Activated effector memory CD4-positive, alpha-beta T cell treated with Interleukin-2 at 50 U/mL for 16 hours (primary cell): Measurements from ENCODE around the gene INSR.
"Not testable (repeated sequence)": the region's sequence is repeated elsewhere in the genome, so short reads cannot be mapped to it uniquely, and the experiment has no call there.

Experiments used
- DNase-seq: peaks from one replicate; pipeline ENCODE4 v3.0.0-alpha.2; 2020

INSR gene

GRCh38 chr19:7188698-7189629 lies 105.2 kb downstream of the INSR start:
- DNase-seq, result no peak

GRCh38 chr19:7187605-7188339 lies 106.4 kb downstream of the INSR start:
- no peak for DNase-seq

- DNase-seq, result no peak
These were observed 111.7 kb downstream of the INSR start for GRCh38 chr19:7182489-7182888.

- no peak for DNase-seq
These were observed 114.3 kb downstream of the INSR start for GRCh38 chr19:7179917-7180306.

- no peak for DNase-seq
These were observed 116.3 kb downstream of the INSR start for GRCh38 chr19:7177926-7178325.

GRCh38 chr19:7176792-7177191 lies 117.4 kb downstream of the INSR start:
- DNase-seq, result no peak

GRCh38 chr19:7172794-7173193 lies 121.4 kb downstream of the INSR start:
- no peak for DNase-seq

GRCh38 chr19:7170983-7171382 lies 123.2 kb downstream of the INSR start:
- DNase-seq, result no peak

GRCh38 chr19:7168941-7169340 lies 125.3 kb downstream of the INSR start:
- no peak for DNase-seq

- no peak for DNase-seq
These were observed 132.9 kb downstream of the INSR start for GRCh38 chr19:7161292-7161691.

- no peak for DNase-seq
These were observed 134.9 kb downstream of the INSR start for GRCh38 chr19:7159105-7159933.

- no peak for DNase-seq
These were observed 141.2 kb downstream of the INSR start for GRCh38 chr19:7153022-7153421.

- no peak for DNase-seq
These were observed 141.6 kb downstream of the INSR start for GRCh38 chr19:7152568-7152967.

GRCh38 chr19:7149956-7150705 lies 144.1 kb downstream of the INSR start:
- DNase-seq, result no peak

- not testable (repeated sequence) for DNase-seq
These were observed 147.0 kb downstream of the INSR start for GRCh38 chr19:7147119-7147675.

GRCh38 chr19:7146086-7146485 lies 148.1 kb downstream of the INSR start:
- not testable (repeated sequence) for DNase-seq

- no peak for DNase-seq
These were observed 148.7 kb downstream of the INSR start for GRCh38 chr19:7145494-7145893.

GRCh38 chr19:7142771-7143170 lies 151.4 kb downstream of the INSR start:
- DNase-seq, result no peak

GRCh38 chr19:7140137-7140536 lies 154.1 kb downstream of the INSR start:
- no peak for DNase-seq

- DNase-seq, result no peak
These were observed 155.1 kb downstream of the INSR start for GRCh38 chr19:7139095-7139494.

GRCh38 chr19:7138402-7138801 lies 155.8 kb downstream of the INSR start:
- no peak for DNase-seq

- no peak for DNase-seq
These were observed 157.1 kb downstream of the INSR start for GRCh38 chr19:7137120-7137519.
